NCI-H345 treated with DMSO at 0.1 percent for 48 hours (cell line): Measurements from ENCODE around the gene COL25A1.
"Not testable (repeated sequence)": the region's sequence is repeated elsewhere in the genome, so short reads cannot be mapped to it uniquely, and the experiment has no call there.

Experiments
- DNase-seq: peaks from one replicate; lab custom pipeline; 2025; ENCODE audit not compliant: unreplicated experiment; lab: John Stamatoyannopoulos, UW

The COL25A1 gene

GRCh38 chr4:109070677-109071076, 231.8 kb downstream of the COL25A1 start:
- DNase-seq: not testable (repeated sequence)

DNA sequence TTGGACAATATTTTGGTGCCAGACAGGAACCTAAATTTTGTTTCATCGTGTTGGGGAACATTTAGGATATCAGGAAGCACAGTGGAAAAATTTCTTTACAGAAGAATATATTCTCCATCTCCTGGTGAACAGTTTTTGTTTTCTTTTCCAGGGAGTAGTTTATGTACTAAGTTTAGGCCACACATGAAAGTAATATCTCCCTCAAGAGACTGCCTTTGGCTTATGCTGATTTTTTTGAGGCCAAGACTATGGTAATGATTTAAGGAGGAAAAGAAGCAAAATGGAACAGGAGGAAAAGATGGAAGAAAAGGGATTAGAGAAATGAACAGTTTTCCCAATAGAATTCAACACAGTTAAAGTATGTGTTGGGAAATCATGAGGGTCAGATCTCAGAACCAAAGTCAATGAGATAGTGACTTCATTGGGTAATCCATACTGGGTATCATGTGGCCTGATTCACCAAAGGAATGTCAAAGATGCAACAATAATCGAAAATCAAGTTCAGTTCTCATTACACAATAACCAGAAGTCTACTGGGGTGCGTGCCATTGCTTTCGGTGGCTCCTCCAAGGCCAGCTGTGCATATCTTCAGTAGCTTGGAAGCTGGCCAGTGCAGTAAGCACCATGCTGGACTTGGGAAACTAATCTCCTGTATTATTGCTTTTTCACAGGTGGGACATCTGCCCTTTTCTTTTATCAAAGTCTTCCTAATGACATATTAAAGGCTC, 234.8 kb downstream of the COL25A1 start:
- no peak for DNase-seq

GRCh38 chr4:109065006-109065405, 237.5 kb downstream of the COL25A1 start:
- no peak for DNase-seq

GRCh38 chr4:109053257-109053656, 249.2 kb downstream of the COL25A1 start:
- no peak for DNase-seq

DNA sequence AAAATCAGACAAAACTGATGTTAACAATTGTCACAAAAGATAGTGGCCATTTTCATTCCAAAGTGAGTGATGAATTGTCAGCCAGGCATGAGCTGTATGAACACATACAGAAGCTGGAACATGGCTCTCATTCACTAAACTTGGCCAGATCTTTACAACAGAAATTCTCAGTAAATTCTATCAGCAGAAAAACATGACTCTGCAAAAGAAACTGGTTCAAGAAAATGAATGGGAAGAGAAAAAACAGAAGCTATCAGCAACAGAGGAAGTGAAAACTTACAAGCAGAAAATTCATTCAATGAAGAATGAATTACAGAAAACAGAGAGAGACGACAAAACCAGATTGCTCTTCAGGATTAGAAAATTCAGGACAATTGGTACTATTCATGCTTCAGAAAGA, 249.6 kb downstream of the COL25A1 start:
- DNase-seq: no peak

- DNase-seq: no peak
Measured at GRCh38 chr4:109051054-109051453, 251.4 kb downstream of the COL25A1 start.

DNA sequence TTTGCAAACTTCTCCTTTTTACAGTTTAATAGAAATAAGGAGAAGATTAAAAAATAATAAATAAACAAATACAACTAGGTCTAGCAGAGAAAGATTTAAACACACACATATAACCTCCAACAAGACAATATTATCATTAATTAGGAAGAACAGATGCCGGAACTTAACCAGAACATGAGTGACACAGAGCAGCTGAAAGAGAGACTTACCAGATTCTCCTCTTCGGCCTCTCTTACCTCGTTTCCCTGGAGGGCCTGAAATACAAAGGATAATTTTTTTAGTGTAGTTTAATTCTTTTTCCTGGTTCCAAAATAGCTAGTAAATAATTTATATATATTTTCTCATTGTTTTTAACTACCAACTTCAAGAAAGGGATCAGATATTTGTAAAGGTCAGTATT, 252.5 kb downstream of the COL25A1 start:
- no peak for DNase-seq

DNA sequence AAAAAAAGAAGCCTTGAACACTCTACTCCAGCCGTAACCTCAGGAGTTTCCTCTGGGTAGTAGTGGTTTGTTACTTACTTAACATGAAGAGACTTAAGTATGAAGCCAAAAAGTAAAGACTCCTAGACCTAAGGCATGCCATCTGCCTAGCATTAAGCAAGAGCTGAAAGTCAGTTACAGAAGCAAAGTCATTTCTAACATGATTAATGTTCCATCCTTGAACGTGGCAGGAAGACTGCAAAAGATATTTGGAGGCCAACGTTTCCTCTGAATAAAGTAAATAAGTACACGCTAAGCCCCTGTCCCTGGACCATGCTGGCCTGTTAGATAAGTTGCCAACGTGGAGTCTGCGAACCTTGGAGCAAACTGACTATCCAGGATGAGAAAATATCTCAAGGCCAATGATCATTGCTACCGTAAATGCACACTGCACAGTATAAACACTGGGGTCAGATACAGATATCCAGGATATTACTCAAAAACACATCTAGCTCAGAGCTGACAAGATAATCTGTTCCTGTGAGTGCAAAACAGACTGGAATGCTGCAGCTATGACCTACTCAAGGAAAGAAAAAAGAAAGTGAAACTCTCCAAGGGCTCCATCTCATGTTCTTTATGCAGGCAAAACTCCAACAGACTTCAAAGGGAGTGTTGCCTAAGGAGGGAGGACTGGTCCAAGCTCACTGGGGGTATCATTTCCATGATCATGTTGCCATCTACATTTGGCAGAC, 255.8 kb downstream of the COL25A1 start:
- no peak for DNase-seq

DNA sequence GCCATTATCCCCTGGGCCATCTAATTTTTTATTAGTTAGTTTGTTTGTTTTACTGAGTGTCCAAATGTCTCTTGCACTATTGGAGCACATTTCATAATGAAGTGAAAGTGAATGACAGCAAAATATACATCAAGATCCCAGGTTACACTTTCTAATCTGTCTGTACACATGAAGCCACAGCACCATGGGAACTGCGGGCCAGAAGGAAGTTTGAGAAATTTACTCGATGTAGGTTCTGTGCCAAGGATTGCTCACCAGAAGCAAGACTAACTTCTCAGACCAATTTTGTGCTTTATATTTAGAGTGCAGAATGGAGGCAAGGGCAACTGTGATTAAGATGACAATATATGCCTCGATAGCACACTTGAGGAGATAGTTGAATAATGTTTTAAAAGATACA, 258.0 kb downstream of the COL25A1 start:
- DNase-seq: no peak

GRCh38 chr4:109043286-109043685, 259.2 kb downstream of the COL25A1 start:
- no peak for DNase-seq

GRCh38 chr4:109041463-109042360, 260.7 kb downstream of the COL25A1 start:
- DNase-seq: no peak

DNA sequence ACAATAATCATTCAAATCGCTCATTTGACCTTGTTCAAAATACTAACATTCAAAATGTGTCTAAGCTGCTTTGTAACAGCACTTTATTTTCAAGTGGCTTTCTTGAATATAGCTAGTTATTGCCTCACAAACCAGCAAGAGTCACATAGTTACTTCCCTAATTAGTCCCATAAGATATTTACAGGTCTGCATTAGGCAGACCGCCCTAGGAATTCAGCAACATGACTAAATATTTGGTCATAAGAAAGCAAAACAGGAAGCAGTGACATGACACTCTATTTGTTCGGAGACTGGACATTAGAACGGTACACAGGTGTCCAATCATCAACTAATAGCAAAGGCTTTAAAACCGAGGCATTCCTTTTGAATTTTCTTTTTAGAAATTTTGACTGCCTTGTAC, 262.0 kb downstream of the COL25A1 start:
- DNase-seq: no peak

- no peak for DNase-seq
Measured at GRCh38 chr4:109037026-109037425, 265.4 kb downstream of the COL25A1 start.

- no peak for DNase-seq
Measured at GRCh38 chr4:109033993-109034392, 268.5 kb downstream of the COL25A1 start.

- DNase-seq: no peak
Measured at GRCh38 chr4:109032671-109033070, 269.8 kb downstream of the COL25A1 start.

DNA sequence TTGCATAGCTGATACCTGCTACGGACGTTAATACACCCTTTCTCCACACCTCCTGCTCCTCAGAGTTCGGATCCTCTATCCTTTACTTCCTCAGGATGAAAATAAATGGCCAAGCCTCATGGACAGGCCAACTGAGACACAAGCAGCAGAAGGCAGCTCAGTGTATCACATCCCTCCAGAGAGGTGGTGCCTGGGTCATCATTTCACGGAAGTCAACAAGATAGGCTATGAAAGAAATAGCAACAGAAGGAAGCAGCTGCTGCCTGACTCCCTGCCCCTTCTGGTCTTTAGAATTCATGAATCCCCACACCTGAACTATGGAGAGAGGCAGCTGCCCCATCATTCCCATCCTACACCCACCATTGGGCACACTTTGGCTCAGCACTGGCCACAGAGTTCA, 272.5 kb downstream of the COL25A1 start:
- no peak for DNase-seq

DNA sequence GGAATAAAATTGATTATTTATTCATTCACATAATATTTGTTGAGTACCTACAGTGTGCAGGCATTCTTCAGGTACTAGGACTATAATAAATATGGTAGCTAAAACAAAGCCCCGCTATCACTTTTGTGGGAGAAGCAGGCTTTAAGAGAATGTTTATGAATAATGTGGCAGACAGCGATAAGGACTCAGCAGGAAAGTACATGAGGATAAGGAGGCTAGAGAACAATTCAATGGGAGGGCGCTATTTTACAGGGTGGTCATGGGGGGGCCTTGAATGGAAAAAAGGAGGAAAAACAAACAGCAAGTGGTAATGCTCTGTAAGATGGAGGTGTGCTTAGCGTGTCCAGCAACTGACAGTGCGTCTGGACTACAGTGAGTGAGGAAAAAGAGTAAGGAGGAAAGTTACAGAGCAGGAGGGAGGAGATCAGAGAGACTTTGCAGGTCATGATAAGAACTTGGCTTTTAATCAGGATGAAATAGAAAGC, 275.4 kb downstream of the COL25A1 start:
- DNase-seq: no peak

GRCh38 chr4:109026588-109026987, 275.9 kb downstream of the COL25A1 start:
- no peak for DNase-seq

DNA sequence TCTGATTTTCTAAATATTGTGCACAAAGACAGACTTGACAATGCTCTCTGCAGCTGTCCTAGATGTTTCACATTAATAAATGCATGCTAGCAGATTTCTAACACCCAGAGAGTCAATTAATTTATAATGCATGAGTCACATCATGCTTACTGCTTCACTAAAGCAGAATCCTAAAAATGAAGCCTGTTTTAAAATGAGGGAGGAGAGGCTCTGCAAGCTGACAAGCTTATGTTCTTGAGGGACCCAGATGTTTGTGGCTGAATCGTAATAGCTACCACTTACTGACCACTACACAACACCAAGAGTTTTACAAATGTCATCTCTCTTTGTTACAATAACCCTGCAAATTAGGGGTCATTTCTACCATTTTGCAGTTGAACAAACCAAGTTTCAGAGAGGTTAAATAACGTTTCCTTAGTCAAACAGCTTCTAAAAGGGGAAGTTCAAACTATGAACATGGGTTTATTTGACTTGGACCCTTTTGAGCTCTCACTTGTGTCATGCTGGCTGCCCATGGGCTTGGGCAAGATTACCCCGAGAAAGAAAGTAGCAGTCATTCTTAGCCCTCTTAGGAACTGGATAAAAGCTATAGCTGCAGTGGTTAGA, 276.9 kb downstream of the COL25A1 start:
- DNase-seq: no peak

DNA sequence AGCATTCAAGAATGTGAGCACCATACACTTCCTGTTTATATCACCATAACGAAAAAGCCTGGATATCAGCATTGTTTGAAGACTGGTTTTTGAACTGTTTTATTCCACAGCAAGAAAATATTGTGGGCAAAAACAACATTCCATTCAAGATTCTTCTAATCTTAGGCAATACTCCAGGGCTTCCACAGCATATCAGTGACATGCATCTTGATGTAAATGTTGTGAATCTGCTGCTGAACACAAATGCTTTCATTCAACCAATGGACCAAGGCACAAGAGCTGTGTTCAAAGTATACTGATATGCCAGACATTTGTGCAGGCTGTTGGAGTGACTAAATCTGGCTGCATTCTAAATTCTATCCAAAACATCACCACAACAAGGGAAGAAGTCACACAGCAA, 279.5 kb downstream of the COL25A1 start:
- DNase-seq: no peak

- not testable (repeated sequence) for DNase-seq
Measured at GRCh38 chr4:109021630-109022029, 280.8 kb downstream of the COL25A1 start.
